ENCODE measurements around the gene MDM2. TPM values are rescaled to one million over a fixed set of nuclear protein-coding genes. Genes with fewer than 3 reads are reported as not detected.

MDM2 gene
- total and polyA plus RNA-seq, 8 donors = 30.7 to 132 (median 56.8) TPM

- H3K4me1 ChIP-seq = peaks cover 7 to 8% (median 8%) of the 10 kb centered on the region in 3 donors
- H3K9me3 ChIP-seq = no peaks in the 10 kb centered on the region
- no peak for FAIRE-seq
- 74 to 76% methylated on average over 4 of the region's 4 CpGs for WGBS, 2 donors
- intact Hi-C loops (cut with DNase I) = loop anchor here in 1 of 3 donors (10.0 kb wide), 2 partner anchors 158 to 258 kb away; no protein-coding TSS in a partner anchor
- H3K4me3 ChIP-seq = no peak overlapping the region
- DNase-seq = no peak
- no peaks in the 10 kb centered on the region for H3K36me3 ChIP-seq
- no peaks in the 10 kb centered on the region for H3K27me3 ChIP-seq
- ATAC-seq = no peak
- no peak for TF ChIP-seq CTCF (IDR thresholded peaks at IDR 0.05)
- no peak overlapping the region for H3K27ac ChIP-seq
Measured at GRCh38 chr12:68896881-68897540, 89.0 kb downstream of the MDM2 start.

DNA sequence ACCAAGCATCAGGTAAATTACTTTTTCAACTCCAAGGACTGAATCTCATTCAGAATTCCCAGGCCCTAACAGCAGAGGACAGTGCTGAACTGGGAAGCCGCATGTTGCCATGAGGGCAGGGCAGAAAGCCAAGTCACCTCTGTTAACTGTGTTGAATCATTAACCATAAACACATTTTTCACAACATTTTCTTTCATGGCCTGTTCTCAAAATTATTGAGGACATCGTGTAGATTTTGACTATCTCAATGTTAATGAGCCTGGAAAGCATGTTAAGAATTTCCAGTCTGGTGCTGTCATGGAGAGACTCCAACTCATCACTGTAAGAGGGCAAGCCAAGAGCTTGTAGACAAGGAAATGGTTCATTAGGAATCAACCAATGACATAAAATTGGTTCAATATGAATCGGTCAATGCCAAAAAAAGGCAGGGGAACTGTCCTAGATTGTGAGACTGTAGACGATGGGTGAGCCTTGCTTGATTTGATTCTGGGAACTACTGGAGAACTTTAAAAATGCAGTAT is 91.3 kb downstream of the MDM2 start:
- peak; percentile 69 to 84 (median 79) for DNase-seq
- FAIRE-seq = no peak
- 5 to 9% methylated on average over 4 of the region's 4 CpGs for WGBS, 2 donors
- ATAC-seq = peak; percentile 93 to 94 (median 94)
- Histone ChIP-seq H3K27me3 (no peaks in the 10 kb centered on the region), H3K4me3 (no peak overlapping the region), H3K4me1 (peaks cover 13 to 22% (median 18%) of the 10 kb centered on the region in 3 donors), H3K27ac (peak overlapping the region in 2 of 4 donors; percentile 1 to 37), H3K9me3 (no peaks in the 10 kb centered on the region), H3K36me3 (no peaks in the 10 kb centered on the region)
- peak in 3 of 4 donors; percentile 21 to 74 (median 61) for TF ChIP-seq CTCF (IDR thresholded peaks at IDR 0.05)
- intact Hi-C loops (cut with DNase I) = loop anchor here in 1 of 3 donors (10.0 kb wide), 2 partner anchors 155 to 255 kb away; no protein-coding TSS in a partner anchor

DNA sequence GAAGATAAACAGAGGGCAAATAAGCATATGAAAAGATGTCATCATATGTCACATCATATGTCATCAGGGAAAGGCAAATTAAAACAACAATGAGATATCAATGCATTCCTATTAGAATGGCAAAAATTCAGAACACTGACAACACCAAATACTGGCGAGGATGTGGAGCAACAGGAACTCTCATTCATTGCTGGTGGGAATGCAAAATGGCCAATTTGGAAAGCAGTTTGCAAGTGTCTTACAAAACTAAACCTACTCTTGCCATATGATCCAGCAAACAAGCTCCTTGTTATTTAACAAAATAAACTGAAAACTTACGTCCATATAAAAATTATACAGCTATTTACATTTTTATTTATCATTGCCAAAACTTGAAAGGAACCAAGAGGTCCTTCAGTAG is 92.3 kb downstream of the MDM2 start:
- 47 to 49% methylated on average over 2 of the region's 2 CpGs for WGBS, 2 donors
- TF ChIP-seq CTCF (IDR thresholded peaks at IDR 0.05) = no peak

More for the DNA sequence above, 92.3 kb downstream of the MDM2 start:
- no peaks in the 10 kb centered on the region for H3K27me3 ChIP-seq
- H3K27ac ChIP-seq = no peak overlapping the region
- no peaks in the 10 kb centered on the region for H3K36me3 ChIP-seq
- FAIRE-seq = no peak
- peaks cover 13 to 22% (median 18%) of the 10 kb centered on the region in 3 donors for H3K4me1 ChIP-seq
- ATAC-seq = no peak
- H3K4me3 ChIP-seq = no peak overlapping the region
- intact Hi-C loops (cut with DNase I) = no loop called here
- no peaks in the 10 kb centered on the region for H3K9me3 ChIP-seq
- no peak for DNase-seq

Other genes with a start within 250 kb of the MDM2 start
- 10 to 100 TPM; 29.8 to 60.5 (median 37.1) TPM for gene RAP1B, start 197.3 kb upstream of the MDM2 start, total RNA-seq
- 10 to 100 TPM; 30.1 to 47.0 TPM for gene RAP1B, start 197.3 kb upstream of the MDM2 start, polyA plus RNA-seq
- 10 to 100 TPM; 11.3 to 22.1 (median 14.6) TPM for gene NUP107, start 121.2 kb upstream of the MDM2 start, total RNA-seq
- 10 to 100 TPM; 11.3 to 17.2 TPM for gene NUP107, start 121.2 kb upstream of the MDM2 start, polyA plus RNA-seq
- gene SLC35E3, start 62.0 kb upstream of the MDM2 start, total RNA-seq = 1 to 10 TPM; 5.0 to 8.6 (median 6.6) TPM
- 1 to 10 TPM; 4.1 to 4.2 TPM for gene SLC35E3, start 62.0 kb upstream of the MDM2 start, polyA plus RNA-seq
- gene CPM, start 125.0 kb downstream of the MDM2 start, total RNA-seq = 10 to 100 TPM in 4 of 6 donors, 1 to 10 TPM in 2; 6.9 to 49.2 (median 11.1) TPM
- 10 to 100 TPM in 1 of 2 donors, 1 to 10 TPM in 1; 4.3 to 26.3 TPM for gene CPM, start 125.0 kb downstream of the MDM2 start, polyA plus RNA-seq

Measured in pancreas (tissue), 10 donors.